Measurements from ENCODE around the gene ADGRG1.
"Not testable (repeated sequence)": the region's sequence is repeated elsewhere in the genome, so short reads cannot be mapped to it uniquely, and the experiment has no call there.

Gene ADGRG1

DNA sequence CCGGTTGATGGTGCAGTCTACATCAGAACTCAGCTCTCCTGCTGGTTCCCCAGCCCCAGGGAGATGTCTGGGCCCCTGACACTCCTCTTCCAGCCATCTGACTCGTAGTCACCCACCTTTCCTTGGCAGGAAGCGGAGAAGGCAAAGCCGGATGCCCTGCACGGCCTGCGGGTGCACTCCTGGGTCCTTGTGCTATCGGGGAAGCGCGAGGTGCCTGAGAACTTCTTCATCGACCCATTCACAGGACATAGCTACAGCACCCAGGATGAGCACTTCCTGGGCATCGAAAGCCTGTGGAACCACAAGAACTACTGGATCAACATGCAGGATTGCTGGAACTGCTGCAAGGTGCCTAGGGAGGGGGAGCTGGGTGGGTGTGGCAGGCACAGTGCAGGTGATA lies 78.9 kb downstream of the ADGRG1 start:
- no peak overlapping the region for H3K27ac ChIP-seq
- TF ChIP-seq, protein P1, sequence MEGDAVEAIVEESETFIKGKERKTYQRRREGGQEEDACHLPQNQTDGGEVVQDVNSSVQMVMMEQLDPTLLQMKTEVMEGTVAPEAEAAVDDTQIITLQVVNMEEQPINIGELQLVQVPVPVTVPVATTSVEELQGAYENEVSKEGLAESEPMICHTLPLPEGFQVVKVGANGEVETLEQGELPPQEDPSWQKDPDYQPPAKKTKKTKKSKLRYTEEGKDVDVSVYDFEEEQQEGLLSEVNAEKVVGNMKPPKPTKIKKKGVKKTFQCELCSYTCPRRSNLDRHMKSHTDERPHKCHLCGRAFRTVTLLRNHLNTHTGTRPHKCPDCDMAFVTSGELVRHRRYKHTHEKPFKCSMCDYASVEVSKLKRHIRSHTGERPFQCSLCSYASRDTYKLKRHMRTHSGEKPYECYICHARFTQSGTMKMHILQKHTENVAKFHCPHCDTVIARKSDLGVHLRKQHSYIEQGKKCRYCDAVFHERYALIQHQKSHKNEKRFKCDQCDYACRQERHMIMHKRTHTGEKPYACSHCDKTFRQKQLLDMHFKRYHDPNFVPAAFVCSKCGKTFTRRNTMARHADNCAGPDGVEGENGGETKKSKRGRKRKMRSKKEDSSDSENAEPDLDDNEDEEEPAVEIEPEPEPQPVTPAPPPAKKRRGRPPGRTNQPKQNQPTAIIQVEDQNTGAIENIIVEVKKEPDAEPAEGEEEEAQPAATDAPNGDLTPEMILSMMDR (conservative IDR thresholded peaks at IDR 0.05): no peak

DNA sequence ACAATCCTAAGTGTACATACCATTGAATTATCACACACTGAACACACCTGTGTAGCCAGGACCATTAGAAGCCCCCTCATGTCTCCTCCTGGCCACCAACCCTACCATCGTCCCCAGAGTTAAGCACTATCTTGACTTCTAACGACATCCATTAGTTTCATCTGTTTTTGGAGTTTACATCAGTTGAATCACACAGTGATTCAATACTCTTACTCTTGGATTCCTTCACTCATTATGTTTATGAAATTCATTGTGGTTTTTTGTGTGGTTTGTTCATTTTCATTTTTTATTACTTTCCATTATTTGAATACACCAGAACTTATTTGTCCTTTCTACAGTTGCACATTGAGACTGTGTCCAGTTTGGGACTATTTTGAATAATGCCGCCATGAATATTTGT lies 79.7 kb downstream of the ADGRG1 start:
- H3K27ac ChIP-seq: no peak overlapping the region
- TF ChIP-seq, protein P1 (conservative IDR thresholded peaks at IDR 0.05): no peak

DNA sequence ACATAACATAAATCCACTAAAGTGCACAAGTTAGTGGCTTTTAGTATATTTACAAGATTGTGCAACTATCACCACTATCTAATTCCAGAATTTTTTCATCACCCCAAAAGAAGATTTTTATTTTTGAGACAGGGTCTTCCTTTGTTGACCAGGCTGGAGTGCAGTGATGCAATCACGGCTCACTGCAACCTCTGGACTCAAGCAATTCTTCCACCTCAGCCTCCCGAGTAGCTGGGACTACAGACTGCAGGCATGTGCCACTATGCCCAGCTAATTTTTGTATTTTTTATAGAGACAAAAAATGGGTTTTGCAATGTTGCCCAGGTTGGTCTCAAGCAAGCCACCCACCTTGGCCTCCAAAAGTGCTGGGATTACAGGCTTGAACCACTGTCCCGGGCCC lies 81.2 kb downstream of the ADGRG1 start:
- TF ChIP-seq, protein P1 (conservative IDR thresholded peaks at IDR 0.05): no peak
- H3K27ac ChIP-seq: no peak overlapping the region

DNA sequence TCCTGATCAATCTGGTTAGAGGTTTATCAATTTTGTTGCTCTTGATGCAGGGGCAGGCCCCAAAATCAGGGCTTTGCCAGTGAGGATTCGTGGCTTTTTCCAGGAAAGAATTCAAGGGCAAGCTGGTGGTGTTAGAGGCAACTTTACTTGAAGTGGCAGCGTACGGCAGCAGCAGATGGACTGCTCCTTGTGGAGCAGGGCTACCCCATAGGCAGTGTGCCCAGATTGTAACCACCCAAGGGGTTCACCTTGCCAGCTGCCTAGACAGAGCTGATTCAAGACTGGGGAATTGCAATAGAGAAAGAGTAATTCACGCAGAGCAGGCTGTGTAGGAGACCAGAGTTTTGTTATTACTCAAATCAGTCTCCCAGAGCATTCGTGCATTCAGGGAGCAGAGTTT lies 82.9 kb downstream of the ADGRG1 start:
- TF ChIP-seq, protein P1 (conservative IDR thresholded peaks at IDR 0.05): no peak
- no peak overlapping the region for H3K27ac ChIP-seq

DNA sequence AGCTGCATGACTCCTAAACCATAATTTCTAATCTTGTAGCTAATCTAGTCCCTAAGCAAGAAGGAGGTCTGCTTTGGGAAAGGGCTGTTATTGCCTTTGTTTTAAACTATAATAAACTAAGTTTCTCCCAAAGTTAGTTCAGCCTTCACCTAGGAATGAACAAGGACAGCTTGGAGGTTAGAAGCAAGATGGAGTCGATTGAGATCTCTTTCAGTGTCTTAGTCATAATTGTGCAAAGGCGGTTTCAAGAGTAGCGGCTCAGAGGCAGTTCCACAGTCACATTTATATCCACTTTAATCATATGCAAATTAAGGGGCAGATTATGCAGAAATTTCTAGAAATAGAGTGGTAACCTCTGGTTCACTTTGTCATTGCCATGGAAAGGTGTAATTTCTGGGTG lies 83.6 kb downstream of the ADGRG1 start:
- H3K27ac ChIP-seq: no peak overlapping the region
- TF ChIP-seq, protein P1 (conservative IDR thresholded peaks at IDR 0.05): no peak

GRCh38 chr16:57712569-57712968 lies 84.1 kb downstream of the ADGRG1 start:
- H3K27ac ChIP-seq: not testable (repeated sequence)

- H3K27ac ChIP-seq: no peak overlapping the region
- TF ChIP-seq, protein P1 (conservative IDR thresholded peaks at IDR 0.05): no peak
These were observed 85.2 kb downstream of the ADGRG1 start for GRCh38 chr16:57713596-57713995.

GRCh38 chr16:57714047-57714446 lies 85.6 kb downstream of the ADGRG1 start:
- H3K27ac ChIP-seq: no peak overlapping the region
- TF ChIP-seq, protein P1 (conservative IDR thresholded peaks at IDR 0.05): no peak

Measured in VCaP (cell line).